Airway epithelial cell (primary cell): ENCODE measurements around the gene AIFM2. TPM values are rescaled to one million over a fixed set of nuclear protein-coding genes. Genes with fewer than 3 reads are reported as not detected.

Experiments used
- total RNA-seq: library from RNA; depleted of rRNA; stranded (reverse); fragments of >200 nt; gene quantifications from 2 replicates; pipeline ENCODE4 v1.2.3, GENCODE V29; 2015

Gene AIFM2
- total RNA-seq = 1.2 and 2.5 TPM in 2 replicates

GRCh38 chr10:70132098-70133029 is at the start of gene AIFM2:
AIFM2 (minus strand) TSS chr10:70132825; CDS start chr10:70124084, 8,741 bp downstream.

DNA sequence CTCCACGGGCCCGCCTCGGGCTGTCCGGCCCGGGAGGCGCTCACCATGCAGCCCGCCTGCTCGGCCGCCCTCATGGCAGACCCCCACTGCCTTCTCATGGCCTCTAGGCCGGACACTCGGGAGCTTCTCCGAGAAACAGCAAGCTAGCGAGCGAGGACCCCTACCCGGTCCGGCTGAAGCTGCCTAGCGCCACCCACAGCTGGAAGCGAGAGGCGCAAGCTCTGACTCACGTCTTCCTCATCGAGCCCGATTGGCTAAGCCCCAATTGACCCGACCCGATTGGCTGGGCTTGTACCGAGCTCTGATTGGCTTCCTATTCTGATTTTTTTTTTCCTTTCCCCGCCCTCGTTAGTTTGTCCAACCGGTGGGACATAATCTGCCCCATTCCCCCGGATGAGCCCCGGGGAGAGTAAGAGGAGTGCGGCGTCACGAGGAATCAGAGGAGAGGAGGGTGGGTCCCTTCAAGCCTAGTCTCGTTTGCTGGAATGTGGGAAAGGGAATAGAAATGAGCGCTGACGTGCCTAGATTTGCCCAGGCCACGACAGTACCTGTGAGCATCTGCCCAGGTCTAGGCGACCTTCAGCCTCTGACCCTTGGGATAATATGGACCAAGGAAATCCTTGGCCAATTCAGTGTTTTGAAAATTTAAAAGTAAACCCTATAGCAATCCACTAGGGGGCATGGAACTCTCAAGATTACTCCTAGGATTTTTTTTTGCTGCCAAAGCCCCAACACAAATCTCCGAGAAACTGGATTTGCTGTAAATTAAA is 14.0 kb upstream of the AIFM2 start, which contains the start of gene TYSND1:
Gene TYSND1 (minus strand): TSS at position 212 of the 770 bp plus-strand sequence. CDS start 114 bp downstream, at position 98.

Other genes starting within 250 kb of the AIFM2 start
- gene MACROH2A2, start 80.0 kb downstream of the AIFM2 start, total RNA-seq = 41.2 and 44.4 TPM in 2 replicates
- gene TYSND1, start 13.9 kb upstream of the AIFM2 start, total RNA-seq = 32.9 and 46.7 TPM in 2 replicates
- gene SAR1A, start 37.7 kb upstream of the AIFM2 start, total RNA-seq = 55.3 and 67.7 TPM in 2 replicates
- 212 and 230 TPM in 2 replicates for gene PPA1, start 100.6 kb upstream of the AIFM2 start, total RNA-seq
- gene NPFFR1, start 151.2 kb upstream of the AIFM2 start, total RNA-seq = not detected in 2 replicates
- 21.9 and 25.7 TPM in 2 replicates for gene LRRC20, start 249.8 kb upstream of the AIFM2 start, total RNA-seq